Thyroid gland (tissue), 4 donors: ENCODE results near the gene ERP44.

Experiments
- POLR2A ChIP-seq, 2 donors: fragments of 450-650 bp; IDR thresholded peaks; one replicate each; pipeline ENCODE4 v1.6.1; 2017; ENCODE audit warnings: antibody characterized with exemption in 2 of 2, mild to moderate bottlenecking in 2 of 2, moderate library complexity in 1 of 2
- TF ChIP-seq, protein P1 (sequence below), 6 experiments: fragments of 200-600 bp in 3 of 6; fragments of 450-650 bp in 3 of 6; sonication (generic) in 3 of 6; IDR thresholded peaks; one replicate each; pipeline ENCODE4 v1.5.1; 2016 to 2019; ENCODE audit warnings: antibody characterized with exemption in 6 of 6, mild to moderate bottlenecking in 2 of 6, inconsistent platforms in 1 of 6, moderate library complexity in 1 of 6

DNA sequence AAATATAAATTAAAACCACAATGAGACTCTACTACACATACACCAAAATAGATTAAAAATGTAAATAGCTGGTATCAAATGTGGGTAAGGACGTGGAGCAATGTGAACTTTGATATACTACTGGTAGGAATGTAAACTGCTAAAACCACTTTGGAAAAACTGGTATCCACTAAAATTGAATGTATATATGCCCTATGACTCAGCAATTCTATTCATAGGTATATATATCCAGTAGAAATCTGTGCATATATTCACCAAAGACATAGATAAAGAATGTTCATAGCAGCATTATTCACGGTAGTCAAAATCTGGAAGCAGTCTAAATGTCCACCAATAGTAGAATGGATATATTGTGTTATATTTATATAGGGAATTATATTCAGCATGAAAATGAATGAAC lies 85.2 kb downstream of the ERP44 start:
- TF ChIP-seq, protein P1, sequence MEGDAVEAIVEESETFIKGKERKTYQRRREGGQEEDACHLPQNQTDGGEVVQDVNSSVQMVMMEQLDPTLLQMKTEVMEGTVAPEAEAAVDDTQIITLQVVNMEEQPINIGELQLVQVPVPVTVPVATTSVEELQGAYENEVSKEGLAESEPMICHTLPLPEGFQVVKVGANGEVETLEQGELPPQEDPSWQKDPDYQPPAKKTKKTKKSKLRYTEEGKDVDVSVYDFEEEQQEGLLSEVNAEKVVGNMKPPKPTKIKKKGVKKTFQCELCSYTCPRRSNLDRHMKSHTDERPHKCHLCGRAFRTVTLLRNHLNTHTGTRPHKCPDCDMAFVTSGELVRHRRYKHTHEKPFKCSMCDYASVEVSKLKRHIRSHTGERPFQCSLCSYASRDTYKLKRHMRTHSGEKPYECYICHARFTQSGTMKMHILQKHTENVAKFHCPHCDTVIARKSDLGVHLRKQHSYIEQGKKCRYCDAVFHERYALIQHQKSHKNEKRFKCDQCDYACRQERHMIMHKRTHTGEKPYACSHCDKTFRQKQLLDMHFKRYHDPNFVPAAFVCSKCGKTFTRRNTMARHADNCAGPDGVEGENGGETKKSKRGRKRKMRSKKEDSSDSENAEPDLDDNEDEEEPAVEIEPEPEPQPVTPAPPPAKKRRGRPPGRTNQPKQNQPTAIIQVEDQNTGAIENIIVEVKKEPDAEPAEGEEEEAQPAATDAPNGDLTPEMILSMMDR (IDR thresholded peaks at IDR 0.05), result no peak
- no peak for TF ChIP-seq POLR2A (IDR thresholded peaks at IDR 0.05)
